ENCODE data around the gene SPTSSA. TPM values are rescaled to one million over a fixed set of nuclear protein-coding genes. Genes with fewer than 3 reads are reported as not detected.

Gene SPTSSA, protein sequence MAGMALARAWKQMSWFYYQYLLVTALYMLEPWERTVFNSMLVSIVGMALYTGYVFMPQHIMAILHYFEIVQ
- total RNA-seq: 21.5 and 22.4 TPM in 2 replicates

GRCh38 chr14:34462132-34462893 lies at the start of gene SPTSSA:
Gene SPTSSA (minus strand): TSS chr14:34462240. CDS start chr14:34462207, 33 bp downstream.

Other genes with a start within 250 kb of the SPTSSA start
- gene EAPP, start 77.5 kb upstream of the SPTSSA start, total RNA-seq: 30.3 and 37.6 TPM in 2 replicates
- 106 and 173 TPM in 2 replicates for gene SNX6, start 167.9 kb upstream of the SPTSSA start, total RNA-seq

Measured in cardiac ventricle fibroblast (primary cell).